ENCODE measurements around the gene PRM1.
"Not testable (repeated sequence)": the region's sequence is repeated elsewhere in the genome, so short reads cannot be mapped to it uniquely, and the experiment has no call there.

PRM1 gene

GRCh38 chr16:11314309-11314894 lies 33.3 kb upstream of the PRM1 start:
- no peak for DNase-seq (ENCODE audit: low read depth in 2 of 2)

DNA sequence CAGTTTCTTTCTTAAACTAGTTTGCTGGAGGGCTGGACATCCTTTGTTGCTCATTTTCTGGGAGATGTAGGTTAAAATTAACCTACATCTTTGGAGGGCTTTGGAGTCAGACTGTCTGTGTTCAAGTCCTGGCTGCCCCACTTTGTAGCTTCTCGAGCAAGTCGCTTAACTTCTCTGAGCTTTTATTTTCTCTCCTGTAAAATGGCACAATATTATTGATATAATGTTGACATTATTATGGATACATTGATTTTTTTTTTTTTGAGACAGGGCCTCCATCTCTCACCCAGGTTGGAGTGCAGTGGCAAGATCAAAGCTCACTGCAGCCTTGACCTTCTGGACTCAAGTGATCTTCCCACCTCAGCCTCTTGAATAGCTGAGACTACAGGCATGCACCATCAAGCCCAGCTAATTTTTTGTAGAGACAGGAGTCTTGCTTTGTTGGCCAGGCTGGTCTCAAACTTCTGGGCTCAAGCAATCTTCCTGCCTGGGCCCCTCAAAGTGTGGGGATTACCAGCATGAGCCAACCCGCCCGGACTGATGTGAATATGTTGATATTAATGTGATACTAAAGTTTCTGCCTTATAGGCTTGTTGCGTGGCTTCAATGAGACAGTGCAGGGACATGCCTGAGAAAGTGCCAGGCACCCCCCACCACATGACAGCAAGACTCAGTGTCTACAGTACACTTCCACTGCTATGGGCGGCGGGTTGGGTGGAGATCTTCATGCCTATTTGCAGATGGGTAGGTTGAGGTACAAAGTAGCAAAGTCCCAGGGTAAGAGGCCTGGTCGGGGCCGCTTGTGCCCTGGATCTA lies 32.6 kb upstream of the PRM1 start:
- DNase-seq (ENCODE audit: low read depth in 2 of 2), result no peak

DNA sequence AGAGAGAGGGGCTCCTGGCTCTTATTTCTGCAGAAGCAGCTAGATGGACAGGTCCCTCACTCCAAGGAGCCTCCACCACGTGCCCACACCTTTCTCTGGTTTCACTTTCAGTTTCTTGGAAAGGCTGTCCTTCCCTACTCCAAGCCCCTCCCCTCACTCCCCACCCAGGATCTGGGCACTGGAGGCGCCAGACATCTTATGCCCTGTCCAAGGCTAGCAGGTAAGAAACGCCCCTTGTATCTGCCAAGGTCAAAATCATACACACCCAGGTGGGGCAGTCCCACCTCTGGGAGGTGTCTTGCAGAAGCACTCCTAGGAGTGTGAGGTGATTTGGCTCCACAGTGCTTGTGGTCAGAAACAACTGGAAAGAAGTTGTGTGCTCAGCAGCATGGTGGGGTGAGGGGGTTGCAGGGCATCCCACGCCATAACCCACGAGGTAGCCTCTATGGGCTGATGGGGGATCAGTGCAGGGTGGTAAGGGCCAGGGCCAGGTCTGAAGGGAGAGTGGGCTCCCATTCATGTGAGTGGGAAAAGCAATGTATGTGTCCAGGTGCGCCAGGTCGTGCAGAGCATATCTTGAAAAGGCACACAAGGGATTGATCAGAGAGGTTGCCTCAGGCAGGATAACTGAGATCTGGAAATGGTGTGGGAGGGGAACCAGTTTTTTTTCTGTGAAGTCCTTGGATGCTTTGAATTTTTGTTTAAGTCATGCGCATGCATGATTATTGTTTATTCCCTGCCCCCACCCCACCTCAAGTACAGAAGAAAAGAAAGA lies 31.8 kb upstream of the PRM1 start:
- no peak for DNase-seq (ENCODE audit: low read depth in 2 of 2)

GRCh38 chr16:11310997-11311561 lies 29.9 kb upstream of the PRM1 start:
- no peak for DNase-seq (ENCODE audit: low read depth in 2 of 2)

GRCh38 chr16:11310634-11310977 lies 29.5 kb upstream of the PRM1 start:
- DNase-seq (ENCODE audit: low read depth in 2 of 2), result no peak

DNA sequence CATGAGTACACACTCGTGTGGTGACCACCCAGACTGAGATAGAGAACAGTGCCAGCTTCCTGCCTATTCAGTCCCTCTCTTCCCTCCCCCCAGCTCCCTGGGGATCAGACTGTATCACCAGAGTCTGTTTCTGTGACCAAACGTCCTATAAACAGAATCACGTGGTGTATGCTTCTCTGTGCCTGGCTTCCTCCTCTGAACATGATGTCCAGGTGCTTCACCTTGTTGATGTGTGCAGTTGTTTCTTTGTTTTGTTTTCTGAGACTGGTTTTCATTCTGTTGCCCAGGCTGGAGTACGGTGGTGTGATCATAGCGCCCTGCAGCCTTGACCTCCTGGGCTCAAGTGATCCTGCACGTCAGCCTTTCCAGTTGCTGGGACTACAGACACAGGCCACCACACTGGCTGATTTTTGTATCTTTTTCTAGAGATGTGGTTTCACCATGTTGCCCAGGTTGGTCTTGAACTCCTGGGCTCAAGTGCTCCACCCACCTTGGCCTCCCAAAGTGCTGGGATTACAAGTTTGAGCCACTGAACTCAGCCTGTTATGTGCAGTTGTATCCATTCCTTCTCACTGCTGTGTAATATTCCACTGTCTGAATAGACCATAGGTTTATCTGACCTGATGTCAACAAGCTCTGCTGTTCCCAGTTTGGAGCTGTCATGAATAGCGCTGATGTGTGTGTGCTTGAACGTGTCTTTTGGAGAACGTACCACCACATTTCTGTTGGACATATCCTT lies 28.9 kb upstream of the PRM1 start:
- no peak for DNase-seq (ENCODE audit: low read depth in 2 of 2)

- DNase-seq (ENCODE audit: low read depth in 2 of 2), result no peak
These were observed 27.6 kb upstream of the PRM1 start for GRCh38 chr16:11308493-11309283.

GRCh38 chr16:11307639-11308492 lies 26.7 kb upstream of the PRM1 start:
- DNase-seq (ENCODE audit: low read depth in 2 of 2), result no peak

DNA sequence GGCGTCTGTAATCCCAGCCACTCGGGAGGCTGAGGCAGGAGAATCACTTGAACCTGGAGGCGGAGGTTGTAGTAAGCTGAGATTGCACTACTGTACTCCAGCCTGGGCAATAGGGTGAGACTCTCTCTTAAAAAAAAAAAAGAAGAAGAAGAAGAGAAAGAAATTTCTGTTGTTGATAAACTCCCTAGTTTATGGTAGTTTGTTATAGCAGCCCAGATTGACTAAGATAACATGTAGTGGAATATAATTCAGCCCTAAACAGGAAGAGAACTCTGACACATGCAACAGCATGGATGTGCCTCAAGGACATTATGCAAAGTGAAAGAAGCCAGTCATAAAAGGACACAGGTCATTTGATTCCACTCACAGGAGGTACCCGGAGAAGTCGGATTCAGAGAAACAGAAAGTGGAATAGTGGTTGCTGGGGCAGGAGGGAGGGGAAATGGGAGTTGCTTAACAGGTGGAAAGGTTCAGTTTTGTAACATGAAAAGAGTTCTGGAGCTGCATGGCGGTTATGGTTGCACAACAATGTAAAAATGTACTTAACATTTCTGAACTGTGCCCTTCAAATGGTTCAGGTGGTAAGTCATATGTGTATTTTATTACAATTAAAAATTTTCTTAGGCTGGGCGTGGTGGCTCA lies 26.0 kb upstream of the PRM1 start:
- no peak for DNase-seq (ENCODE audit: low read depth in 2 of 2)

DNA sequence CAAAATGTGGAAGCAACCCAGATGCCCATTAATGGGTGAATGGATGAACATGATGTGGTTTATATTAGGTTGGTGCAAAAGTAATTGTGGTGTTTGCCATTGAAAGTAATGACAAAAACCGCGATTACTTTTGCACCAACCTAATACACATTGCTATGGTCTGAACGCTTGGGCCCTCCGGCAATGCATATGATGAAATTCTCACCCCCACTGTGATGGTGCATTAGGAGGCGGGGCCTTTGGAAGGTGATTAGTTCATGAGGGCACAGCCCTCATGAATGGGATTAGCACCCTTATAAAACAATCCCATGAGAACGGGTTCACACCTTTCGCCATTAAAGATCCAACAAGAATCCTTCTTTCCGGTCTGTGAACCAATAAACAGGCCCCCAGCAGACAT lies 25.3 kb upstream of the PRM1 start:
- no peak for DNase-seq (ENCODE audit: low read depth in 2 of 2)

DNA sequence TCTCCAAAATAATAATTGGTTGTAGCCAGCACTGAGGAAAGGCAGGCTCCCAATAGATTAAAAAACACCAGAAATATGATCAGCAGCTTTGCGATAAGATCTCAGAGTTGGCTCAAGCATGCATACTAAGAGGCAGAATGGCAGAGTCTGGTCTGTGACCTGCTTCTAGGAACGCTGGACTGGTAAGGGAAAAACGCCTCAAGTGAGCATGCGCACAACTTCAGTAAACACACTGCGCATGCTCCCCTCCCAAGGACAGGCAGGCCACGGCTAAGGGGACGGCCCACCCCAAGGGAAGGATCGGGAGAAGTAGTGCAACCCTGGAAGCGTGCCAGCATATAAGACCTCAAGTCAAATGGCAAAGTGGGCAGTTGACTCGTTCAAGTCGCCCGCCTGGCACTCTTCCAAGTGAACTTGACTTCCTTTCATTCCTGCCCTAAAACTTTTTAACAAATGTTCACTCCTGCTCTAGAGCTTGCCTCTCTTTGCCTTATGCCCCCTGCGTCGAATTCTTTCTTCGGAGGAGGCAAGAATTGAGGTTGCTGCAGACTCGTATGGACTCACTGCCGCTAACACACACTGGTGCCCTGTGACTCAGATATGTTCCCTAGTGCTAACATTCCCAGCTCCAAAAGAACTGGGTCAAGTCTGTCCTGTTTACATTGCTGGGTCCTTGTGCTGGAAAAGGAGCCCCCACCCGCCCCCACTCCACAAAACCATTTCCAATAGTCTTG lies 22.4 kb upstream of the PRM1 start:
- DNase-seq (ENCODE audit: low read depth in 2 of 2), result no peak

DNA sequence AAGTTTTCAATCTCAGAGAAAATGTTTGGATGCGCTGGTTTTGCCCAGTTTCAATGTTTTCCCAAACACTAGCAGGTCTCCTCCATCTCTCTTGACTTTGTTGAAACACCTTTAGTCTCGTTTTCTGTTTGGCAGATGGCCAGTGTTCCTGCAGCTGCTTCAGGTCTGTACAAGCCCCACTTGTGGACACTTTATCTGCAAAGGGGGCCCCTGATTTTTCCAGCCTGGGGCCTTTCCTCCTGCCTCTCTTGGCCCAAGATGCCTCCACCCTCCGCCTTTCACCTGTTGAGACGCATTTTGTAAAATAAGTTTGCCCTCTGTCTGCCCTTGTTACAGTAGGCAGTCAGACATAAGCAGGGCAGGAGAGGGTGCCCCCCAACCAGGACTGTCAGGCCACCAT lies 21.8 kb upstream of the PRM1 start:
- DNase-seq (ENCODE audit: low read depth in 2 of 2), result no peak

- DNase-seq (ENCODE audit: low read depth in 2 of 2), result no peak
These were observed 20.7 kb upstream of the PRM1 start for GRCh38 chr16:11301645-11302501.

- DNase-seq (ENCODE audit: low read depth in 2 of 2), result no peak
These were observed 19.4 kb upstream of the PRM1 start for GRCh38 chr16:11300560-11300892.

- no peak for DNase-seq (ENCODE audit: low read depth in 2 of 2)
These were observed 18.9 kb upstream of the PRM1 start for GRCh38 chr16:11299865-11300559.

- DNase-seq (ENCODE audit: low read depth in 2 of 2), result not testable (repeated sequence)
These were observed 17.9 kb upstream of the PRM1 start for GRCh38 chr16:11298950-11299547.
